Measurements from ENCODE around the gene DTWD2.

- TF ChIP-seq CTCF (conservative IDR thresholded peaks at IDR 0.05; ENCODE audit: low read depth, low read length) (no peak), POLR2A (IDR thresholded peaks at IDR 0.05; ENCODE audit: low read depth, low read length) (no peak), MAFK (IDR thresholded peaks at IDR 0.05; ENCODE audit: low read depth, low read length) (no peak), RAD21 (IDR thresholded peaks at IDR 0.05; ENCODE audit: low read length) (no peak), USF2 (IDR thresholded peaks at IDR 0.05; ENCODE audit: low read depth, low read length) (no peak), BHLHE40 (IDR thresholded peaks at IDR 0.05; ENCODE audit: low read depth, low read length) (no peak), RCOR1 (IDR thresholded peaks at IDR 0.05; ENCODE audit: insufficient replicate concordance, low read length) (no peak), SMC3 (IDR thresholded peaks at IDR 0.05; ENCODE audit: low read depth, low read length) (no peak), ELK1 (IDR thresholded peaks at IDR 0.05; ENCODE audit: borderline replicate concordance, low read depth, low read length) (no peak), CHD1 (IDR thresholded peaks at IDR 0.05; ENCODE audit: low read depth, low read length) (no peak)
Measured at GRCh38 chr5:118873417-118873816, 114.9 kb downstream of the DTWD2 start.
